SK-N-MC (cell line): ENCODE measurements around the gene BACH1.

Experiments used
- EZH2 ChIP-seq: fragments of 200-600 bp; sonication (generic); IDR thresholded peaks from one replicate; pipeline ENCODE4 v1.6.1; 2017; ENCODE audit warnings: antibody characterized with exemption
- POLR2AphosphoS5 ChIP-seq: IDR thresholded peaks from 2 replicates; pipeline ENCODE4 v1.6.1; 2012; ENCODE audit warnings: mild to moderate bottlenecking, low read depth, low read length, borderline replicate concordance

- no peak for TF ChIP-seq EZH2
- no peak for TF ChIP-seq POLR2AphosphoS5
Measured at GRCh38 chr21:29301691-29302090, 3.0 kb downstream of the BACH1 start.
